RWPE2 (cell line): ENCODE results near the gene KRT6A.

Experiments
- ATAC-seq: fragments of 200-7000 bp; cut with Tn5 transposase; 3 replicates; pipeline ENCODE4 v1.9.1; 2021; ENCODE audit warnings: low read depth
- DNase-seq: peaks from one replicate; pipeline ENCODE4 v3.0.0-alpha.2; 2020; ENCODE audit warnings: low spot score
- H3K27ac ChIP-seq: fragments of 450-650 bp; 2 replicates; pipeline ENCODE4 v1.5.1; 2017; ENCODE audit warnings: mild to moderate bottlenecking; ENCODE audit not compliant: poor library complexity, severe bottlenecking
- H3K27me3 ChIP-seq: fragments of 250-450 bp; sonication (Bioruptor Pico); 2 replicates; pipeline ENCODE4 v1.5.1; 2021; ENCODE audit warnings: mild to moderate bottlenecking, moderate library complexity; ENCODE audit not compliant: insufficient read depth, poor library complexity, severe bottlenecking
- H3K36me3 ChIP-seq: fragments of 250-450 bp; sonication (Bioruptor Pico); 2 replicates; pipeline ENCODE4 v1.5.1; 2020; ENCODE audit warnings: low read depth, mild to moderate bottlenecking, moderate library complexity
- H3K4me1 ChIP-seq: fragments of 250-450 bp; sonication (Bioruptor Pico); 2 replicates; pipeline ENCODE4 v1.5.1; 2021; ENCODE audit warnings: mild to moderate bottlenecking, moderate library complexity; ENCODE audit not compliant: insufficient read depth, poor library complexity, severe bottlenecking
- H3K4me3 ChIP-seq: fragments of 250-450 bp; sonication (Bioruptor Pico); 2 replicates; pipeline ENCODE4 v1.5.1; 2021; ENCODE audit warnings: mild to moderate bottlenecking, moderate library complexity; ENCODE audit not compliant: severe bottlenecking
- H3K9me3 ChIP-seq: fragments of 250-450 bp; sonication (Bioruptor Pico); 2 replicates; pipeline ENCODE4 v1.5.1; 2021; ENCODE audit warnings: mild to moderate bottlenecking, moderate library complexity; ENCODE audit not compliant: severe bottlenecking
- CTCF ChIP-seq: fragments of 450-650 bp; IDR thresholded peaks from one replicate; pipeline ENCODE4 v1.5.1; 2017; ENCODE audit warnings: mild to moderate bottlenecking, moderate library complexity; ENCODE audit not compliant: poor library complexity, severe bottlenecking

Gene KRT6A

GRCh38 chr12:52473768-52474167, 19.3 kb downstream of the KRT6A start, which contains the start of gene KRT6C:
Gene KRT6C (minus strand): TSS chr12:52473805. CDS start chr12:52473737, 68 bp downstream.
- ATAC-seq, result peak; percentile 93

GRCh38 chr12:52469853-52470252, 23.2 kb downstream of the KRT6A start:
- ATAC-seq (no peak), DNase-seq (no peak)
- no peak overlapping the region for H3K4me3 ChIP-seq
- H3K27ac ChIP-seq, result no peak overlapping the region
- no peaks in the 10 kb centered on the region for H3K27me3 ChIP-seq
- no peaks in the 10 kb centered on the region for H3K9me3 ChIP-seq
- no peak for TF ChIP-seq CTCF
- no peaks in the 10 kb centered on the region for H3K36me3 ChIP-seq
- H3K4me1 ChIP-seq, result peaks cover 9% of the 10 kb centered on the region

More at GRCh38 chr12:52473768-52474167, 19.3 kb downstream of the KRT6A start, which contains the start of gene KRT6C:
- H3K9me3 ChIP-seq, result no peaks in the 10 kb centered on the region
- no peaks in the 10 kb centered on the region for H3K36me3 ChIP-seq
- no peak for TF ChIP-seq CTCF
- H3K27ac ChIP-seq, result peak within 1 kb of the TSS; percentile 29
- no peak within 1 kb of the TSS for H3K4me3 ChIP-seq
- no peaks in the 10 kb centered on the region for H3K27me3 ChIP-seq
- peaks cover 9% of the 10 kb centered on the region for H3K4me1 ChIP-seq
- no peak for DNase-seq

- ATAC-seq (no peak), DNase-seq (no peak)
- no peaks in the 10 kb centered on the region for H3K4me1 ChIP-seq
- no peaks in the 10 kb centered on the region for H3K9me3 ChIP-seq
- H3K27ac ChIP-seq, result no peak overlapping the region
- no peak for TF ChIP-seq CTCF
- H3K4me3 ChIP-seq, result no peak overlapping the region
- H3K27me3 ChIP-seq, result no peaks in the 10 kb centered on the region
- no peaks in the 10 kb centered on the region for H3K36me3 ChIP-seq
Observed at GRCh38 chr12:52464897-52465296, 28.2 kb downstream of the KRT6A start.

- ATAC-seq (no peak), DNase-seq (no peak)
- no peaks in the 10 kb centered on the region for H3K36me3 ChIP-seq
- H3K4me3 ChIP-seq, result no peak overlapping the region
- no peaks in the 10 kb centered on the region for H3K4me1 ChIP-seq
- H3K27ac ChIP-seq, result no peak overlapping the region
- no peaks in the 10 kb centered on the region for H3K27me3 ChIP-seq
- H3K9me3 ChIP-seq, result no peaks in the 10 kb centered on the region
- no peak for TF ChIP-seq CTCF
Observed at GRCh38 chr12:52461693-52462092, 31.4 kb downstream of the KRT6A start.

GRCh38 chr12:52458861-52459260, 34.2 kb downstream of the KRT6A start:
- no peaks in the 10 kb centered on the region for H3K9me3 ChIP-seq
- no peaks in the 10 kb centered on the region for H3K36me3 ChIP-seq
- TF ChIP-seq CTCF, result no peak
- no peaks in the 10 kb centered on the region for H3K27me3 ChIP-seq
- DNase-seq, result no peak
- no peak overlapping the region for H3K4me3 ChIP-seq
- peaks cover 22% of the 10 kb centered on the region for H3K4me1 ChIP-seq
- no peak for ATAC-seq
- no peak overlapping the region for H3K27ac ChIP-seq
